A549 (cell line): ENCODE data around the gene IL17REL. TPM values are rescaled to one million over a fixed set of nuclear protein-coding genes. Genes with fewer than 3 reads are reported as not detected.
A peak's percentile ranks its signal among the peaks of the same experiment; 100 is the strongest.

ENCODE experiments used
- ATAC-seq, 2 experiments: fragments of 200-7000 bp in 1 of 2; fragments of >200 bp in 1 of 2; cut with Nextera tagmentation in 1 of 2; cut with Tn5 transposase in 1 of 2; 3 replicates each; pipeline versions ENCODE4 v1.8.0 to v1.9.1; 2018 to 2020; ENCODE audit warnings: mild to moderate bottlenecking in 1 of 2, moderate library complexity in 1 of 2
- CTCF ChIA-PET: fragments of 300-600 bp; sonication (Branson Sonifier 250); formaldehyde crosslinking; extraction: SDS; loops from one replicate; lab custom pipeline; 2021; ENCODE audit warnings: antibody characterized with exemption, inconsistent platforms; lab: Yijun Ruan, JAX
- POLR2A ChIA-PET: fragments of 350-600 bp; formaldehyde crosslinking; extraction: SDS; loops from one replicate; lab custom pipeline; 2021; ENCODE audit warnings: antibody characterized with exemption, inconsistent platforms; lab: Yijun Ruan, JAX
- DNase-seq, 2 experiments: peaks; one replicate each; pipeline versions ENCODE4 v3.0.0 to v3.0.0-alpha.2; 2011 to 2016; ENCODE audit warnings: low read depth in 1 of 2, low spot score in 1 of 2
- FAIRE-seq: peaks from 2 replicates; lab custom pipeline; 2011; peaks lifted over from hg19 to GRCh38; lab: Jason Lieb, UNC
- H3K27ac ChIP-seq, 2 experiments: fragments of >200 bp; sonication (Bioruptor Twin); formaldehyde crosslinking; 3 replicates each; pipeline ENCODE4 v1.5.1; 2016 to 2017
- H3K4me1 ChIP-seq: fragments of >200 bp; sonication (Bioruptor Twin); formaldehyde crosslinking; 3 replicates; pipeline ENCODE4 v1.6.1; 2016
- H3K4me2 ChIP-seq: fragments of >200 bp; sonication (Bioruptor Twin); formaldehyde crosslinking; 3 replicates; pipeline ENCODE4 v1.6.1; 2016
- H3K4me3 ChIP-seq: fragments of >200 bp; sonication (Bioruptor Twin); formaldehyde crosslinking; 3 replicates; pipeline ENCODE4 v1.5.1; 2016
- H3K9me3 ChIP-seq: fragments of >200 bp; sonication (Bioruptor Twin); formaldehyde crosslinking; 3 replicates; pipeline ENCODE4 v1.6.1; 2016
- ATOH8 ChIP-seq: fragments of 250-450 bp; sonication (Bioruptor Pico); IDR thresholded peaks from 2 replicates; pipeline ENCODE4 v1.5.0; 2020; ENCODE audit warnings: low read depth, mild to moderate bottlenecking, moderate library complexity
- BCL3 ChIP-seq: fragments of >200 bp; sonication (Bioruptor Twin); formaldehyde crosslinking; IDR thresholded peaks from 3 replicates; pipeline ENCODE4 v1.6.1; 2016
- BHLHE40 ChIP-seq: IDR thresholded peaks from 2 replicates; pipeline ENCODE4 v1.6.1; 2012; ENCODE audit warnings: low read depth, low read length, inconsistent platforms
- CBX2 ChIP-seq: fragments of 200-600 bp; sonication (generic); IDR thresholded peaks from 2 replicates; pipeline ENCODE4 v1.6.1; 2016; ENCODE audit warnings: low read depth, mild to moderate bottlenecking, borderline replicate concordance
- CHD4 ChIP-seq: fragments of 200-600 bp; sonication (generic); IDR thresholded peaks from 2 replicates; pipeline ENCODE4 v1.6.1; 2016; ENCODE audit warnings: antibody characterized with exemption, mild to moderate bottlenecking, borderline replicate concordance
- EHMT2 ChIP-seq: fragments of 200-600 bp; sonication (generic); IDR thresholded peaks from 2 replicates; pipeline ENCODE4 v1.6.1; 2016; ENCODE audit warnings: antibody characterized with exemption, low read depth, mild to moderate bottlenecking, moderate library complexity
- ELK1 ChIP-seq: fragments of 150-350 bp; IDR thresholded peaks from 2 replicates; pipeline ENCODE4 v1.6.1; 2014; ENCODE audit warnings: low read depth, mild to moderate bottlenecking, low read length
- EP300 ChIP-seq, 2 experiments: fragments of >200 bp; sonication (Bioruptor Twin); formaldehyde crosslinking; IDR thresholded peaks; 2 replicates in 1 of 2; 3 replicates in 1 of 2; pipeline ENCODE4 v1.6.1; 2016 to 2017
- FOSB ChIP-seq: fragments of 250-450 bp; sonication (Bioruptor Pico); IDR thresholded peaks from 2 replicates; pipeline ENCODE4 v1.5.0; 2020; ENCODE audit warnings: mild to moderate bottlenecking, moderate library complexity
- FOSL2 ChIP-seq, 2 experiments: fragments of 450-650 bp in 1 of 2; fragments of >200 bp in 1 of 2; sonication (Bioruptor Twin) in 1 of 2; formaldehyde crosslinking; IDR thresholded peaks; 2 replicates each; pipeline versions ENCODE4 v1.5.0 to v1.6.1; 2016 to 2020; ENCODE audit warnings: mild to moderate bottlenecking in 1 of 2, moderate library complexity in 1 of 2
- HDAC2 ChIP-seq: fragments of 200-600 bp; sonication (generic); IDR thresholded peaks from 2 replicates; pipeline ENCODE4 v1.6.1; 2016
- HOXB13 ChIP-seq: fragments of 250-450 bp; sonication (Bioruptor Pico); IDR thresholded peaks from 2 replicates; pipeline ENCODE4 v1.5.0; 2020; ENCODE audit warnings: low read depth, mild to moderate bottlenecking, moderate library complexity
- HOXB5 ChIP-seq: fragments of 250-450 bp; sonication (Bioruptor Pico); IDR thresholded peaks from 2 replicates; pipeline ENCODE4 v1.5.0; 2020; ENCODE audit warnings: mild to moderate bottlenecking, moderate library complexity
- JUN ChIP-seq, 2 experiments: fragments of >200 bp; sonication (Bioruptor Twin); formaldehyde crosslinking; IDR thresholded peaks; 2 replicates in 1 of 2; 3 replicates in 1 of 2; pipeline ENCODE4 v1.6.1; 2016 to 2017
- JUNB ChIP-seq: fragments of >200 bp; sonication (Bioruptor Twin); formaldehyde crosslinking; IDR thresholded peaks from 2 replicates; pipeline ENCODE4 v1.6.1; 2016
- PHF8 ChIP-seq: fragments of 200-600 bp; sonication (generic); IDR thresholded peaks from 2 replicates; pipeline ENCODE4 v1.6.1; 2016; ENCODE audit warnings: low read depth, mild to moderate bottlenecking, antibody characterized with exemption, moderate library complexity, borderline replicate concordance
- POLR2A ChIP-seq: IDR thresholded peaks from 2 replicates; pipeline ENCODE4 v1.6.1; 2012; ENCODE audit warnings: mild to moderate bottlenecking, low read length
- RAD21 ChIP-seq, 2 experiments: fragments of >200 bp in 1 of 2; sonication (Bioruptor Twin) in 1 of 2; formaldehyde crosslinking in 1 of 2; IDR thresholded peaks in 1 of 2; conservative IDR thresholded peaks in 1 of 2; 2 replicates in 1 of 2; 3 replicates in 1 of 2; pipeline ENCODE4 v1.6.1; 2012 to 2018; ENCODE audit warnings: inconsistent platforms in 1 of 2
- RCOR1 ChIP-seq: fragments of 150-350 bp; IDR thresholded peaks from 2 replicates; pipeline ENCODE4 v1.6.1; 2014; ENCODE audit warnings: antibody characterized with exemption, low read length, low read depth
- RFX5 ChIP-seq: fragments of 450-650 bp; IDR thresholded peaks from 2 replicates; pipeline ENCODE4 v1.7.1; 2014; ENCODE audit warnings: antibody characterized with exemption, mild to moderate bottlenecking, moderate library complexity
- SMC3 ChIP-seq: fragments of >200 bp; sonication (Bioruptor Twin); formaldehyde crosslinking; IDR thresholded peaks from 3 replicates; pipeline ENCODE4 v1.6.1; 2018; ENCODE audit warnings: inconsistent platforms
- SREBF2 ChIP-seq: fragments of 450-650 bp; IDR thresholded peaks from 2 replicates; pipeline ENCODE4 v1.6.1; 2014; ENCODE audit warnings: mild to moderate bottlenecking, moderate library complexity
- ZSCAN20 ChIP-seq: fragments of 250-450 bp; sonication (Bioruptor Pico); IDR thresholded peaks from 2 replicates; pipeline ENCODE4 v1.8.0; 2022; ENCODE audit warnings: mild to moderate bottlenecking, moderate library complexity
- WGBS: methylation state at CpG from one replicate; pipeline ENCODE4 v1.1.6; 2017; ENCODE audit errors: missing lambda C conversion rate; 5-methylcytosine and 5-hydroxymethylcytosine counted together
- polyA plus RNA-seq, 4 experiments: library from polyadenylated mRNA; depleted of rRNA in 3 of 4; stranded (reverse); fragments of >200 nt; fragmentation: RNase III in 1 of 4; extraction: RNeasy Plus Mini Kit Qiagen cat#74134 plus additional on column Dnase treatment in 1 of 4; gene quantifications; 2 replicates in 3 of 4; 3 replicates in 1 of 4; pipeline ENCODE4 v1.2.3, GENCODE V29; 2011 to 2017

The IL17REL gene
- polyA plus RNA-seq, 2 of the 4 experiments (the other 2 are of a cell fraction) = 0.06 TPM; not detected in 1

GRCh38 chr22:49958931-49959781, 53.4 kb downstream of the IL17REL start:
- TF ChIP-seq BCL3 (no peak), JUNB (no peak), RCOR1 (no peak), EHMT2 (no peak), RFX5 (no peak)
- H3K4me2 ChIP-seq = peak overlapping the region; percentile 90
- 81% methylated on average over 18 of the region's 29 CpGs for WGBS
- no peak for DNase-seq
- ATAC-seq = no peak
- no peaks in the 10 kb centered on the region for H3K9me3 ChIP-seq
- no peak for FAIRE-seq
- peaks cover 28% of the 10 kb centered on the region for H3K4me1 ChIP-seq
- ChIA-PET CTCF (interaction anchor here (2.8 kb wide), 1 partner anchor 71 kb away, joined by 8 read pairs; no protein-coding TSS in a partner anchor), POLR2A (interaction anchor here (0.6 kb wide), 1 partner anchor 23 kb away, joined by 4 read pairs; no protein-coding TSS in a partner anchor)
- H3K4me3 ChIP-seq = peak overlapping the region; percentile 79
- H3K27ac ChIP-seq = peak overlapping the region; percentile 96

GRCh38 chr22:49958366-49958921, 54.1 kb downstream of the IL17REL start:
- CTCF ChIA-PET = interaction anchor here (1.3 kb wide), 1 partner anchor 72 kb away, joined by 3 read pairs; no protein-coding TSS in a partner anchor

GRCh38 chr22:49957826-49958365, 54.7 kb downstream of the IL17REL start:
- CTCF ChIA-PET = interaction anchor here (1.3 kb wide), 1 partner anchor 73 kb away, joined by 3 read pairs; no protein-coding TSS in a partner anchor
- FAIRE-seq (no peak), ATAC-seq (no peak)

More at GRCh38 chr22:49958366-49958921, 54.1 kb downstream of the IL17REL start:
- TF ChIP-seq EP300 (IDR thresholded peaks at IDR 0.05) (no peak), HOXB5 (CRISPR knock-in tag) (no peak)
- ATAC-seq = no peak
- no peak overlapping the region for H3K4me2 ChIP-seq
- H3K27ac ChIP-seq = peak overlapping the region in 1 of 2 experiments; percentile 96; a peak in 2 of 6 replicates
- H3K4me3 ChIP-seq = no peak overlapping the region
- no peak for FAIRE-seq
- POLR2A ChIA-PET = no interaction called here
- no peaks in the 10 kb centered on the region for H3K9me3 ChIP-seq
- DNase-seq = no peak
- H3K4me1 ChIP-seq = peaks cover 26% of the 10 kb centered on the region
- 81% methylated on average over 15 of the region's 16 CpGs for WGBS

More at GRCh38 chr22:49957826-49958365, 54.7 kb downstream of the IL17REL start:
- Histone ChIP-seq H3K27ac (peak overlapping the region in 1 of 2 experiments; percentile 96; a peak in 1 of 6 replicates), H3K4me1 (peaks cover 26% of the 10 kb centered on the region), H3K4me3 (no peak overlapping the region), H3K9me3 (no peaks in the 10 kb centered on the region), H3K4me2 (no peak overlapping the region)
- no peak for DNase-seq
- TF ChIP-seq ATOH8 (CRISPR knock-in tag) (no peak), ELK1 (no peak), JUNB (no peak), HDAC2 (no peak), SMC3 (no peak), CHD4 (no peak), JUN (IDR thresholded peaks at IDR 0.05) (no peak), CBX2 (no peak), ZSCAN20 (CRISPR knock-in tag) (no peak), BHLHE40 (no peak), POLR2A (no peak), FOSB (CRISPR knock-in tag) (no peak), FOSL2 (IDR thresholded peaks at IDR 0.05) (no peak), FOSL2 (CRISPR knock-in tag; IDR thresholded peaks at IDR 0.05) (no peak), HOXB5 (CRISPR knock-in tag) (no peak), PHF8 (no peak), RAD21 (conservative IDR thresholded peaks at IDR 0.05 in 1 of 2, IDR thresholded peaks at IDR 0.05 in 1 of 2) (no peak), SREBF2 (no peak), HOXB13 (no peak)
- 97% methylated on average over 4 of the region's 12 CpGs for WGBS
- POLR2A ChIA-PET = no interaction called here
